GM19324 (cell line): ENCODE data around the gene MT1E.
"Not testable (repeated sequence)": the region's sequence is repeated elsewhere in the genome, so short reads cannot be mapped to it uniquely, and the experiment has no call there.

Source experiments
- ATAC-seq: cut with Tn5 transposase; IDR thresholded peaks from one replicate; pipeline ENCODE4 v1.9.1; 2021; ENCODE audit warnings: mild to moderate bottlenecking, moderate library complexity; ENCODE audit not compliant: unreplicated experiment, low FRiP score

Gene MT1E

DNA sequence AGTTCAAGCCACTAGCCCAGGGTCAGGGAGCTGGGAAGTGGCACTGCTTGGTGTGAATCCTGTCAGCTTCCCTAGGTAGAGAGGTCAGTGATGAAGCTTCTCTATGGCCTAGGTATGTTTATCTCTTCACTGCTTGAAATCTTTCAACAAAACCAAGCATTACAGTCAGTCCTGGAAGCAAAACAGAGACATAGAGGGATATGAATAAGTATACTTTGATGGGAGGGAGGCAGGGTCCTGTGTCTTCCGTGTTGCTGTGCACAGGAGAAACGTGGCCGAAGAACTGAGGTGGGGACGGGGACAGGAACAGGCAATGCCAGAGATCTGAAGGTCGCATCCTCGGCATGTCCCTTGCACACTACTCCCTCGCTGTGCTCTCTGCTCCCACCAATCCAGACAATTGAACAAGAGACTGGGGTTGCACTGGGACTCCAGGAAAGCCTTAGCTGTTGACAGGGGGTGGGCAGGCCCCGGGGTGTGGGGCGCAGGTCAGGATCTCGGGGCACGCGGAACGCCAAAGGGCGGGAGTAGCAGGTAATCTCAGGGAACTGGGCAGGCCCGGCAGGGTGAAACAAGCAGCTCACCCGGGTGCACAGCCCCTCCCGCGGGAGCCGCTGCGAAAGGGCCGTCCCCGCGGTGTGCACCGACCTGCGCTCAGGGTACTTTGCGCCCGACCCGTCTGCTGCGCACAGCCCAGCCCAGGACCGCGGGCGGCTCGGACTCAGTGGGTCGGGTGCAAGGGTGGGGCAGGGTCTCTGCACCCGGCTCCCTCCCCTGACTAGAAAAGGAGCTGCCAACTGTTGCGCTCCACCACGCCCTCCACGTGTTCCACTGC lies 43.6 kb downstream of the MT1E start, which contains the start of gene MT1H:
MT1H (plus strand) TSS at position 810 of the 835 bp plus-strand sequence. CDS start 71 bp downstream, outside the sequence.
- ATAC-seq: no peak

DNA sequence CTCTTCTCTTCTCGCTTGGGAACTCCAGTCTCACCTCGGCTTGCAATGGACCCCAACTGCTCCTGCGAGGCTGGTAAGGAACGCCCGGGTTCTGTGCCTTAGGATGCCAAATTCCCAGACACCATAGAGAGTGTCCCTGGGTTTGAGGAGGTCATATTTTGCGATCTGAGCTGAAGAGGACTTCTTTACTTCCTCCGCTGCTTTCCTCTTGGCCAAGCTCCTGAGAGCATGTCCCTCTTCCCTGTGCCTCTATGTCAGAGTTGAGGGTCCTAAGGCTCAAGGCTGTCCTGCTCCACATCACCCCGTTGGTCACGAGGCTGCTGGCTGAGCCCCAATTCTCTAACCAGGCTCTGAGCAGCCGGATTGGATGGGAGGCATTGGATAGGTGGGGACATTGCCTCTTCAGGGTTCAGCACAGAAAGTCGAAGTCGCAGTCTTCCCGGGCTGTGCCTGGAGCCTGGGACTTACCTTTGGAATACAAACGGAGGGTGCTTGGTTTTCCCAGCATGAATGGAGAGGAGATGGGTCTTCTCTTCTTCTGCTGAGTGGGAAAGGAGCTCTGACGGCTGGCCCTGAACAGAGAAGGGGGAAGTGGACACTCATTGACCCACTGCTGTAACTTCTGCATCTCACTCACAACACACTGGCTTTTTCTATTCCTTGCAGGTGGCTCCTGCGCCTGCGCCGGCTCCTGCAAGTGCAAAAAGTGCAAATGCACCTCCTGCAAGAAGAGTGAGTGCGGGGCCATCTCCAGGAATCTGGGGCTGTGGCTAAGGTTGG lies 44.4 kb downstream of the MT1E start:
- ATAC-seq: no peak

DNA sequence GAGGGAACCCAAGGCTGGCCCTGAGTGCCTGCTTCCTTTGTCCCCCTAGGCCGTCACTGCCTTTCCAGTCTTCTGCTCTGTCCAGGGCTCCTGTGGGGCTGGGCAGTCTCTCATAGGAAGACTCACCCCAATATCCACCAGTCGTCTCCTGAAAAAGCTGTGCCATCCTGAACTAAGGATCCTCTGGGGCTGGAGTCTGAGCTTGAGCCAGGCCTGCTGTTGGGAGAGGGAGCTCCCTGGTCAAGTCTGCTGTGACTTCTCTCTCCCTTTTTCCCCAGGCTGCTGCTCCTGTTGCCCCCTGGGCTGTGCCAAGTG lies 45.0 kb downstream of the MT1E start:
- ATAC-seq: no peak

DNA sequence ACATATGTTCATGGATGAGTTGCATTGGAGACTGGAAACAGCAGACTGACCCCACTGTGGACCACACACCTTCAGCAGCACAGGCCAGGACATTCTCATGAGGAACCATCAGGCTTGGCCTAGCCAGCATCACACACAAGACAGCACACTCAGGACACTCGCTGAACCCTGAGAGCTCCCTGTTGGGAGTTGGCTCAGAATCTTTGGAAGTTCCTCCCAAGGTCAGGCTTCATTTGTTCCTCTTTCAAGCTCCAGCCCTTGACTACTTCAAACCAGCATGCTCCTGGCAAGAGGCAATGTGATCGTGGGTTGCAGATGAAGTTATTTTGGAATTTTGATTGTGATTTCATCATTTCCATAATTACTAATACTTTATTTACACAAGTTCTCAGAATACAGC lies 46.1 kb downstream of the MT1E start:
- not testable (repeated sequence) for ATAC-seq

DNA sequence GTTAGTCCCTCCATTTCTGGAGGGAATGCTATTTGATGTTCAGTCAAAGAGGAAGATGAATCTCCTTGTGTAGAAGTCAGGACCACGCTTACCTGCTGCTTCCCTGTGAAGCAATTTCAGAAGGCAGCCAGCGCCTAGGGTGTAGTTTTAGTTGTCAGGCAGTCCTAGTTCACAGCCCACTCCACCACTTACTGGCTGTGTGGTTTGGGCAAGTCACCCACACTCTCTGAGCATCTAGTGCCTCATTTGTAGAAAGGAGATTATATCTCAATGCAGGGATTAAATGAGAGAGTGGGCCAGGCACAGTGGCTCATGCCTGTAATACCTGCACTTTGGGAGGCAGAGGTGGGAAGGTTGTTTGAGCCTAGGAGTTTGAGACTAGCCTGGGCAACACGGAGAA lies 46.6 kb downstream of the MT1E start:
- not testable (repeated sequence) for ATAC-seq

DNA sequence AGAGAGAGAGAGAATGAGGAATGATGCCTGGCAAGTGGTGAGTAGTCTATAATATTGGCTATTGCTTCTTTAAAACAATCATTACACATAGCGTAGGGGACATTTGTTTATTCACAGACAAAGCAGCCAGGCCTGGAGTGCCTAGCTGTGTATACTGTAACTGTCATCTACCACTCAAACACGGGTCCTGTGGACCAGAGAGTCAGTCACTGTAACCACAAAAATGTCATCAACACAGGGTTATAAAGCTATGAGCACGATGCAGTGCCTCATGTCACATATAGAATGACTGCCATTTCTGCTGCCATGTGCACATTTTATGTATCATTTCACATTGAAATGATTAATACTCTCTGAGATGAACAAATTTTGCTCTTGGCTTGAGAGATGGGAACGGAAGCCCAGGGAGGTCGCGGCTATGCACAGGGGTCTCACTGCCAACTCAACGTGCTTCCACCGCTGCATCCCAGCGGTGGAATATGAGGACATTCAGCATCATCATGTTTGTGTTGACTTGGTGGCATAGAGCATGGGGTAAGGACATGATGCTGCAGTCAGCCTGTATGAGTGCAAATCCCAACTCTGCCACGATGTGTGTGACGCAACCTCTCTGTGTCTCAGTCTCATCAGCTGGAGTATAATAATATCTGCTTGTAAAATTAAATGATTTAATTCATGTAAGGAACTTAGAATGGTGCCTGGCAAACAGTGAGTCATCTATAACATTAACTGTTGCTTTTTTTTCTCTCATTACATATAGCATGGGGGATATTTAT lies 47.4 kb downstream of the MT1E start:
- ATAC-seq: no peak

DNA sequence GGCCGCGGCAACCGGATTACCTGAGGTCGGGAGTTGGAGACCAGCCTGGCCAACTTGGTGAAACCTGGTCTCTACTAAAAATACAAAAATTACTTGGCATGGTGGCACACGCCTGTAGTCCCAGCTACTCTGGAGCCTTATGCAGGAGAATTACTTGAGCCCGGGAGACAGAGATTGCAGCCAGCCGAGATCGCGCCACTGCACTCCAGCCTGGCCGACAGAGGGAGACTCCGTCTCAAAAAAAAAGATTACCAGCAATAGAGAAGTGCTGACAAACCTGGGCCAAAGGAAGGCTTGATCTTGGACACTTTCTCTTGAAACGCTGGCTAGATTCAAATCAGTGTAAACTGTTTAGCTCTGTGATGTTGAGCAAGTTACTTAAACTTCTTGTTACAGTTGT lies 48.3 kb downstream of the MT1E start:
- no peak for ATAC-seq

DNA sequence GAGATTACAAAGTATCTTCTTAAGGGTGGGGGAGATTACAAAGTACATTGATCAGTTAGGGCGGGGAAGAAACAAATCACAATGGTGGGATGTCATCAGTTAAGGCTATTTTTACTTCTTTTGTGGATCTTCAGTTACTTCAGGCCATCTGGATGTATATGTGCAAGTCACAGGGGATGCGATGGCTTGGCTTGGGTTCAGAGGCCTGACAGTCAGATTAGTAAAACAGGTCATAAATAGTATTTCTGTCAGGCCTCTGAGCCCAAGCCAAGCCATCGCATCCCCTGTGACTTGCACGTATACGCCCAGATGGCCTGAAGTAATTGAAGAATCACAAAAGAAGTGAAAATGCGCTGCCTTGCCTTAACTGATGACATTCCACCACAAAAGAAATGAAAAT lies 49.0 kb downstream of the MT1E start:
- not testable (repeated sequence) for ATAC-seq

DNA sequence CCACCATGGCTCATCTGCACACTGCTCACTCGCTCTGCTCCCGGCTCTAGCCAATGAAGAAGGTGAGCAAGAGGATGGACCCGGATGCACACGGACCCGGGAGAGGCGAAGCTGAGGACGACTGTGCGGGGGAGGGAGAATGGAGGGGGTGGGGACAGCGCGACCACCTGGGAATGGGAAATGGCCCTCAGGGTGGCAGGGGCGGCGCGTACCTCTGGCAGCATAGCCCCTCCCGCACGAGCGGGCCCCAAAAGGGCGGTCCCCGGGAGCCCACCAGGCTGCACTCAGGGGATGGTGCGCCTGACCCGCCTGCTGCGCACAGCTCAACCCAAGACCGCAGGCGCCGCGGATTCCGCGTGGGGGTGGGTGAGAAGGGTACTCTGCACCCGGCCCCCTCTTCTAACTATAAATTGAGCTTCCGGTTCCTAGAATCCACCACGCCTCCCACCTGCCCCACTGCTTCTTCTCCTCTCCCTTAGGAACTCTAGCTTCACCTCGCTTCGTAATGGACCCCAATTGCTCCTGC lies 50.2 kb downstream of the MT1E start:
- ATAC-seq: no peak
